Neural cell (in vitro differentiated cells): Measurements from ENCODE around the gene DUS2.

Experiments
- EP300 ChIP-seq: fragments of 450-650 bp; conservative IDR thresholded peaks from 2 replicates; pipeline ENCODE4 v1.6.1; 2014; ENCODE audit warnings: antibody characterized with exemption, mild to moderate bottlenecking, moderate library complexity; ENCODE audit not compliant: poor library complexity, severe bottlenecking
- EZH2 ChIP-seq: fragments of 200-600, 300-800 bp; shearing (Covaris generic), sonication (generic); IDR thresholded peaks from 2 replicates; pipeline ENCODE4 v1.6.1; 2014; ENCODE audit warnings: antibody characterized with exemption, low read length, borderline replicate concordance, mild to moderate bottlenecking; ENCODE audit not compliant: insufficient read depth, poor library complexity, severe bottlenecking
- MXI1 ChIP-seq: fragments of 450-650 bp; conservative IDR thresholded peaks from 2 replicates; pipeline ENCODE4 v1.6.1; 2014; ENCODE audit warnings: antibody characterized with exemption, mild to moderate bottlenecking; ENCODE audit not compliant: poor library complexity, severe bottlenecking
- POLR2AphosphoS5 ChIP-seq: IDR thresholded peaks from 2 replicates; pipeline ENCODE4 v1.6.1; 2012
- RAD21 ChIP-seq: fragments of 450-650 bp; conservative IDR thresholded peaks from 2 replicates; pipeline ENCODE4 v1.6.1; 2014; ENCODE audit warnings: antibody characterized with exemption, mild to moderate bottlenecking, moderate library complexity
- SMC3 ChIP-seq: fragments of 450-650 bp; conservative IDR thresholded peaks from 2 replicates; pipeline ENCODE4 v1.6.1; 2014; ENCODE audit warnings: antibody characterized with exemption, mild to moderate bottlenecking, moderate library complexity; ENCODE audit not compliant: poor library complexity
- TAF1 ChIP-seq: IDR thresholded peaks from 2 replicates; pipeline ENCODE4 v1.6.1; 2012; ENCODE audit warnings: low read depth
- TF ChIP-seq, protein P1 (sequence below): fragments of 450-650 bp; IDR thresholded peaks from 2 replicates; pipeline ENCODE4 v1.5.1; 2014; ENCODE audit warnings: antibody characterized with exemption, mild to moderate bottlenecking, moderate library complexity; ENCODE audit not compliant: poor library complexity, severe bottlenecking
- TF ChIP-seq, protein P2 (sequence below): IDR thresholded peaks from 2 replicates; pipeline ENCODE4 v1.6.1; 2012; ENCODE audit warnings: borderline replicate concordance

DNA sequence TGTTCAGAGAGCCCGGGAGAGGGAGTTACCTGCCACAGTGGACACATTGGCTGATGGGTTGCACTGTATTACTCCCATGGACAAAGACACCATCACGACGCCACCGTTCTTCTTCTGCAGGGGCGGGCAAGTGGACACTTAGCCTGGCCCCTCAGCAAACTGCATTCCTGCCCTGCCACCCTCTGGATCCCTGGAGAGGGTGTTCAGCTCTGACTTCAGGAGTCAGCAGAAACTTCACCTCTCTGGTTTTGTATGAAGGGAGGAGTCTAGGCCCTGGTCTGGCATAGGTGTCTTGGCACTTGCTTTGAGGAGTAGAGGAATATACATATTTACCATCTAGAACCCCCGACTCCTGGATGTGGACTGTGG, 33.1 kb upstream of the DUS2 start:
- TF ChIP-seq EZH2 (no peak), EP300 (no peak), POLR2AphosphoS5 (no peak), SMC3 (no peak), TAF1 (no peak), RAD21 (no peak), MXI1 (no peak)
- TF ChIP-seq, protein P1, sequence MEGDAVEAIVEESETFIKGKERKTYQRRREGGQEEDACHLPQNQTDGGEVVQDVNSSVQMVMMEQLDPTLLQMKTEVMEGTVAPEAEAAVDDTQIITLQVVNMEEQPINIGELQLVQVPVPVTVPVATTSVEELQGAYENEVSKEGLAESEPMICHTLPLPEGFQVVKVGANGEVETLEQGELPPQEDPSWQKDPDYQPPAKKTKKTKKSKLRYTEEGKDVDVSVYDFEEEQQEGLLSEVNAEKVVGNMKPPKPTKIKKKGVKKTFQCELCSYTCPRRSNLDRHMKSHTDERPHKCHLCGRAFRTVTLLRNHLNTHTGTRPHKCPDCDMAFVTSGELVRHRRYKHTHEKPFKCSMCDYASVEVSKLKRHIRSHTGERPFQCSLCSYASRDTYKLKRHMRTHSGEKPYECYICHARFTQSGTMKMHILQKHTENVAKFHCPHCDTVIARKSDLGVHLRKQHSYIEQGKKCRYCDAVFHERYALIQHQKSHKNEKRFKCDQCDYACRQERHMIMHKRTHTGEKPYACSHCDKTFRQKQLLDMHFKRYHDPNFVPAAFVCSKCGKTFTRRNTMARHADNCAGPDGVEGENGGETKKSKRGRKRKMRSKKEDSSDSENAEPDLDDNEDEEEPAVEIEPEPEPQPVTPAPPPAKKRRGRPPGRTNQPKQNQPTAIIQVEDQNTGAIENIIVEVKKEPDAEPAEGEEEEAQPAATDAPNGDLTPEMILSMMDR = no peak
- TF ChIP-seq, protein P2, sequence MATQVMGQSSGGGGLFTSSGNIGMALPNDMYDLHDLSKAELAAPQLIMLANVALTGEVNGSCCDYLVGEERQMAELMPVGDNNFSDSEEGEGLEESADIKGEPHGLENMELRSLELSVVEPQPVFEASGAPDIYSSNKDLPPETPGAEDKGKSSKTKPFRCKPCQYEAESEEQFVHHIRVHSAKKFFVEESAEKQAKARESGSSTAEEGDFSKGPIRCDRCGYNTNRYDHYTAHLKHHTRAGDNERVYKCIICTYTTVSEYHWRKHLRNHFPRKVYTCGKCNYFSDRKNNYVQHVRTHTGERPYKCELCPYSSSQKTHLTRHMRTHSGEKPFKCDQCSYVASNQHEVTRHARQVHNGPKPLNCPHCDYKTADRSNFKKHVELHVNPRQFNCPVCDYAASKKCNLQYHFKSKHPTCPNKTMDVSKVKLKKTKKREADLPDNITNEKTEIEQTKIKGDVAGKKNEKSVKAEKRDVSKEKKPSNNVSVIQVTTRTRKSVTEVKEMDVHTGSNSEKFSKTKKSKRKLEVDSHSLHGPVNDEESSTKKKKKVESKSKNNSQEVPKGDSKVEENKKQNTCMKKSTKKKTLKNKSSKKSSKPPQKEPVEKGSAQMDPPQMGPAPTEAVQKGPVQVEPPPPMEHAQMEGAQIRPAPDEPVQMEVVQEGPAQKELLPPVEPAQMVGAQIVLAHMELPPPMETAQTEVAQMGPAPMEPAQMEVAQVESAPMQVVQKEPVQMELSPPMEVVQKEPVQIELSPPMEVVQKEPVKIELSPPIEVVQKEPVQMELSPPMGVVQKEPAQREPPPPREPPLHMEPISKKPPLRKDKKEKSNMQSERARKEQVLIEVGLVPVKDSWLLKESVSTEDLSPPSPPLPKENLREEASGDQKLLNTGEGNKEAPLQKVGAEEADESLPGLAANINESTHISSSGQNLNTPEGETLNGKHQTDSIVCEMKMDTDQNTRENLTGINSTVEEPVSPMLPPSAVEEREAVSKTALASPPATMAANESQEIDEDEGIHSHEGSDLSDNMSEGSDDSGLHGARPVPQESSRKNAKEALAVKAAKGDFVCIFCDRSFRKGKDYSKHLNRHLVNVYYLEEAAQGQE = no peak
